Dendritic cell treated with granulocyte-macrophage colony-stimulating factor and Interleukin-4, amounts not matched to agents 40 ng/mL and 50 ng/mL, for 4 days (primary cell): ENCODE results near the gene SPATA20.

Experiments used
- H3K27ac Mint-ChIP-seq: one replicate; pipeline ENCODE4 v1.8.0; 2022; ENCODE audit warnings: mild to moderate bottlenecking, mixed read lengths
- H3K27me3 Mint-ChIP-seq: one replicate; pipeline ENCODE4 v1.8.0; 2022; ENCODE audit warnings: mild to moderate bottlenecking, mixed read lengths
- H3K36me3 Mint-ChIP-seq: one replicate; pipeline ENCODE4 v1.8.0; 2022; ENCODE audit warnings: low read depth, mixed read lengths
- H3K4me1 Mint-ChIP-seq: one replicate; pipeline ENCODE4 v1.8.0; 2022; ENCODE audit warnings: low read depth, mixed read lengths
- H3K4me3 Mint-ChIP-seq: one replicate; pipeline ENCODE4 v1.8.0; 2022; ENCODE audit warnings: mild to moderate bottlenecking, moderate library complexity, mixed read lengths
- H3K9me3 Mint-ChIP-seq: one replicate; pipeline ENCODE4 v1.8.0; 2022; ENCODE audit warnings: mixed read lengths
- intact Hi-C: fragments of 100-400 bp; cut with micrococcal nuclease; formaldehyde crosslinking; loops from one replicate; pipeline ENCODE4 v1.15.0; 2022

The SPATA20 gene

GRCh38 chr17:50578173-50578572 is 31.2 kb downstream of the SPATA20 start:
- intact Hi-C loops, result no loop called here
- no peaks in the 10 kb centered on the region for H3K36me3 Mint-ChIP-seq
- no peak overlapping the region for H3K27ac Mint-ChIP-seq
- no peaks in the 10 kb centered on the region for H3K9me3 Mint-ChIP-seq
- H3K4me3 Mint-ChIP-seq, result no peak overlapping the region
- H3K4me1 Mint-ChIP-seq, result peaks cover 4% of the 10 kb centered on the region
- H3K27me3 Mint-ChIP-seq, result peaks cover 62% of the 10 kb centered on the region

GRCh38 chr17:50579399-50579798 is 32.4 kb downstream of the SPATA20 start:
- no peaks in the 10 kb centered on the region for H3K36me3 Mint-ChIP-seq
- H3K9me3 Mint-ChIP-seq, result no peaks in the 10 kb centered on the region
- intact Hi-C loops, result no loop called here
- H3K27ac Mint-ChIP-seq, result no peak overlapping the region
- peaks cover 70% of the 10 kb centered on the region for H3K27me3 Mint-ChIP-seq
- no peaks in the 10 kb centered on the region for H3K4me1 Mint-ChIP-seq
- no peak overlapping the region for H3K4me3 Mint-ChIP-seq

GRCh38 chr17:50580646-50581045 is 33.7 kb downstream of the SPATA20 start:
- Mint-ChIP-seq H3K27me3 (peaks cover 68% of the 10 kb centered on the region), H3K27ac (no peak overlapping the region), H3K9me3 (no peaks in the 10 kb centered on the region), H3K4me1 (no peaks in the 10 kb centered on the region), H3K4me3 (no peak overlapping the region), H3K36me3 (no peaks in the 10 kb centered on the region)
- intact Hi-C loops, result no loop called here

- Mint-ChIP-seq H3K36me3 (no peaks in the 10 kb centered on the region), H3K4me1 (no peaks in the 10 kb centered on the region), H3K9me3 (no peaks in the 10 kb centered on the region), H3K4me3 (no peak overlapping the region), H3K27me3 (peaks cover 66% of the 10 kb centered on the region), H3K27ac (no peak overlapping the region)
- intact Hi-C loops, result no loop called here
Measured at GRCh38 chr17:50581316-50581715, 34.3 kb downstream of the SPATA20 start.

GRCh38 chr17:50582741-50583140 is 35.8 kb downstream of the SPATA20 start:
- H3K4me1 Mint-ChIP-seq, result no peaks in the 10 kb centered on the region
- no peaks in the 10 kb centered on the region for H3K36me3 Mint-ChIP-seq
- no peaks in the 10 kb centered on the region for H3K9me3 Mint-ChIP-seq
- no peak overlapping the region for H3K27ac Mint-ChIP-seq
- intact Hi-C loops, result no loop called here
- peaks cover 65% of the 10 kb centered on the region for H3K27me3 Mint-ChIP-seq
- no peak overlapping the region for H3K4me3 Mint-ChIP-seq

GRCh38 chr17:50583641-50584040 is 36.7 kb downstream of the SPATA20 start:
- Mint-ChIP-seq H3K27me3 (peaks cover 58% of the 10 kb centered on the region), H3K9me3 (no peaks in the 10 kb centered on the region), H3K27ac (no peak overlapping the region), H3K36me3 (no peaks in the 10 kb centered on the region), H3K4me3 (no peak overlapping the region), H3K4me1 (no peaks in the 10 kb centered on the region)
- intact Hi-C loops, result no loop called here

GRCh38 chr17:50584116-50584515 is 37.1 kb downstream of the SPATA20 start:
- H3K4me3 Mint-ChIP-seq, result no peak overlapping the region
- H3K27ac Mint-ChIP-seq, result no peak overlapping the region
- peaks cover 55% of the 10 kb centered on the region for H3K27me3 Mint-ChIP-seq
- no peaks in the 10 kb centered on the region for H3K4me1 Mint-ChIP-seq
- no peaks in the 10 kb centered on the region for H3K36me3 Mint-ChIP-seq
- H3K9me3 Mint-ChIP-seq, result no peaks in the 10 kb centered on the region
- intact Hi-C loops, result no loop called here

GRCh38 chr17:50584749-50585148 is 37.8 kb downstream of the SPATA20 start:
- Mint-ChIP-seq H3K27ac (no peak overlapping the region), H3K4me3 (no peak overlapping the region), H3K9me3 (no peaks in the 10 kb centered on the region), H3K4me1 (no peaks in the 10 kb centered on the region), H3K36me3 (no peaks in the 10 kb centered on the region), H3K27me3 (peaks cover 55% of the 10 kb centered on the region)
- intact Hi-C loops, result no loop called here

- intact Hi-C loops, result no loop called here
- H3K27ac Mint-ChIP-seq, result no peak overlapping the region
- no peak overlapping the region for H3K4me3 Mint-ChIP-seq
- H3K36me3 Mint-ChIP-seq, result no peaks in the 10 kb centered on the region
- no peaks in the 10 kb centered on the region for H3K9me3 Mint-ChIP-seq
- peaks cover 52% of the 10 kb centered on the region for H3K27me3 Mint-ChIP-seq
- no peaks in the 10 kb centered on the region for H3K4me1 Mint-ChIP-seq
Measured at GRCh38 chr17:50585346-50585745, 38.4 kb downstream of the SPATA20 start.

GRCh38 chr17:50585891-50586290 is 38.9 kb downstream of the SPATA20 start:
- no peak overlapping the region for H3K4me3 Mint-ChIP-seq
- H3K27me3 Mint-ChIP-seq, result peaks cover 47% of the 10 kb centered on the region
- no peak overlapping the region for H3K27ac Mint-ChIP-seq
- H3K36me3 Mint-ChIP-seq, result no peaks in the 10 kb centered on the region
- intact Hi-C loops, result no loop called here
- no peaks in the 10 kb centered on the region for H3K9me3 Mint-ChIP-seq
- no peaks in the 10 kb centered on the region for H3K4me1 Mint-ChIP-seq

GRCh38 chr17:50586421-50587247 is 39.7 kb downstream of the SPATA20 start:
- H3K27ac Mint-ChIP-seq, result no peak overlapping the region
- no peaks in the 10 kb centered on the region for H3K36me3 Mint-ChIP-seq
- intact Hi-C loops, result no loop called here
- H3K9me3 Mint-ChIP-seq, result no peaks in the 10 kb centered on the region
- peaks cover 48% of the 10 kb centered on the region for H3K27me3 Mint-ChIP-seq
- no peak overlapping the region for H3K4me3 Mint-ChIP-seq
- H3K4me1 Mint-ChIP-seq, result no peaks in the 10 kb centered on the region

- Mint-ChIP-seq H3K36me3 (no peaks in the 10 kb centered on the region), H3K4me1 (no peaks in the 10 kb centered on the region), H3K27me3 (peaks cover 46% of the 10 kb centered on the region), H3K27ac (no peak overlapping the region), H3K4me3 (no peak overlapping the region), H3K9me3 (no peaks in the 10 kb centered on the region)
- intact Hi-C loops, result no loop called here
Measured at GRCh38 chr17:50587571-50587970, 40.6 kb downstream of the SPATA20 start.

GRCh38 chr17:50588391-50589049 is 41.5 kb downstream of the SPATA20 start:
- H3K4me1 Mint-ChIP-seq, result no peaks in the 10 kb centered on the region
- intact Hi-C loops, result no loop called here
- peaks cover 41% of the 10 kb centered on the region for H3K27me3 Mint-ChIP-seq
- H3K4me3 Mint-ChIP-seq, result no peak overlapping the region
- H3K27ac Mint-ChIP-seq, result no peak overlapping the region
- no peaks in the 10 kb centered on the region for H3K36me3 Mint-ChIP-seq
- H3K9me3 Mint-ChIP-seq, result no peaks in the 10 kb centered on the region

GRCh38 chr17:50589095-50589705 is 42.2 kb downstream of the SPATA20 start:
- no peak overlapping the region for H3K4me3 Mint-ChIP-seq
- intact Hi-C loops, result no loop called here
- H3K27ac Mint-ChIP-seq, result no peak overlapping the region
- peaks cover 2% of the 10 kb centered on the region for H3K4me1 Mint-ChIP-seq
- no peaks in the 10 kb centered on the region for H3K36me3 Mint-ChIP-seq
- no peaks in the 10 kb centered on the region for H3K9me3 Mint-ChIP-seq
- H3K27me3 Mint-ChIP-seq, result peaks cover 34% of the 10 kb centered on the region
